ENCODE data around the gene XIRP1. TPM values are rescaled to one million over a fixed set of nuclear protein-coding genes. Genes with fewer than 3 reads are reported as not detected.

XIRP1 gene
- total and polyA plus RNA-seq, 2 experiments from 2014 or later, result 136 to 315 TPM

GRCh38 chr3:39213613-39214012 is 21.2 kb upstream of the XIRP1 start:
- Histone ChIP-seq H3K36me3 (no peaks in the 10 kb centered on the region), H3K27me3 (no peaks in the 10 kb centered on the region), H3K4me1 (ENCODE audit: low read depth) (peaks cover 12% of the 10 kb centered on the region), H3K27ac (peak overlapping the region; percentile 22), H3K4me3 (no peak overlapping the region), H3K9me3 (ENCODE audit: low read depth) (no peaks in the 10 kb centered on the region)
- no peak for TF ChIP-seq CTCF (IDR thresholded peaks at IDR 0.05; ENCODE audit: low read depth, low read length)
- DNase-seq (ENCODE audit: low read depth in 1 of 2, low spot score in 1 of 2), result no peak

- Histone ChIP-seq H3K27ac (no peak overlapping the region), H3K4me3 (no peak overlapping the region), H3K9me3 (ENCODE audit: low read depth) (no peaks in the 10 kb centered on the region), H3K4me1 (ENCODE audit: low read depth) (peaks cover 19% of the 10 kb centered on the region), H3K36me3 (no peaks in the 10 kb centered on the region), H3K27me3 (no peaks in the 10 kb centered on the region)
- DNase-seq (ENCODE audit: low read depth in 1 of 2, low spot score in 1 of 2), result no peak
- TF ChIP-seq CTCF (IDR thresholded peaks at IDR 0.05; ENCODE audit: low read depth, low read length), result no peak
These were observed 20.3 kb upstream of the XIRP1 start for GRCh38 chr3:39212665-39213064.

- no peaks in the 10 kb centered on the region for H3K36me3 ChIP-seq
- H3K27me3 ChIP-seq, result no peaks in the 10 kb centered on the region
- no peak for DNase-seq (ENCODE audit: low read depth in 1 of 2, low spot score in 1 of 2)
- no peak for TF ChIP-seq CTCF (IDR thresholded peaks at IDR 0.05; ENCODE audit: low read depth, low read length)
- no peaks in the 10 kb centered on the region for H3K9me3 ChIP-seq (ENCODE audit: low read depth)
- H3K4me1 ChIP-seq (ENCODE audit: low read depth), result peaks cover 22% of the 10 kb centered on the region
- H3K27ac ChIP-seq, result no peak overlapping the region
- H3K4me3 ChIP-seq, result no peak overlapping the region
These were observed 19.1 kb upstream of the XIRP1 start for GRCh38 chr3:39211332-39212130.

GRCh38 chr3:39210078-39210477 is 17.7 kb upstream of the XIRP1 start:
- Histone ChIP-seq H3K4me3 (no peak overlapping the region), H3K36me3 (no peaks in the 10 kb centered on the region), H3K27ac (no peak overlapping the region), H3K9me3 (ENCODE audit: low read depth) (no peaks in the 10 kb centered on the region), H3K27me3 (no peaks in the 10 kb centered on the region), H3K4me1 (ENCODE audit: low read depth) (peaks cover 10% of the 10 kb centered on the region)
- no peak for DNase-seq (ENCODE audit: low read depth in 1 of 2, low spot score in 1 of 2)
- no peak for TF ChIP-seq CTCF (IDR thresholded peaks at IDR 0.05; ENCODE audit: low read depth, low read length)

GRCh38 chr3:39209329-39209970 is 17.1 kb upstream of the XIRP1 start:
- no peaks in the 10 kb centered on the region for H3K27me3 ChIP-seq
- no peak overlapping the region for H3K4me3 ChIP-seq
- H3K9me3 ChIP-seq (ENCODE audit: low read depth), result no peaks in the 10 kb centered on the region
- no peak for DNase-seq (ENCODE audit: low read depth in 1 of 2, low spot score in 1 of 2)
- no peak for TF ChIP-seq CTCF (IDR thresholded peaks at IDR 0.05; ENCODE audit: low read depth, low read length)
- H3K36me3 ChIP-seq, result no peaks in the 10 kb centered on the region
- H3K4me1 ChIP-seq (ENCODE audit: low read depth), result peaks cover 10% of the 10 kb centered on the region
- no peak overlapping the region for H3K27ac ChIP-seq

Data from cardiac muscle cell (in vitro differentiated cells and primary cell).